ENCODE results near the gene ABCA7. TPM values are rescaled to one million over a fixed set of nuclear protein-coding genes. Genes with fewer than 3 reads are reported as not detected.

Gene ABCA7
- total RNA-seq, 1 donor from 2014 or later: 16.3 TPM

DNA sequence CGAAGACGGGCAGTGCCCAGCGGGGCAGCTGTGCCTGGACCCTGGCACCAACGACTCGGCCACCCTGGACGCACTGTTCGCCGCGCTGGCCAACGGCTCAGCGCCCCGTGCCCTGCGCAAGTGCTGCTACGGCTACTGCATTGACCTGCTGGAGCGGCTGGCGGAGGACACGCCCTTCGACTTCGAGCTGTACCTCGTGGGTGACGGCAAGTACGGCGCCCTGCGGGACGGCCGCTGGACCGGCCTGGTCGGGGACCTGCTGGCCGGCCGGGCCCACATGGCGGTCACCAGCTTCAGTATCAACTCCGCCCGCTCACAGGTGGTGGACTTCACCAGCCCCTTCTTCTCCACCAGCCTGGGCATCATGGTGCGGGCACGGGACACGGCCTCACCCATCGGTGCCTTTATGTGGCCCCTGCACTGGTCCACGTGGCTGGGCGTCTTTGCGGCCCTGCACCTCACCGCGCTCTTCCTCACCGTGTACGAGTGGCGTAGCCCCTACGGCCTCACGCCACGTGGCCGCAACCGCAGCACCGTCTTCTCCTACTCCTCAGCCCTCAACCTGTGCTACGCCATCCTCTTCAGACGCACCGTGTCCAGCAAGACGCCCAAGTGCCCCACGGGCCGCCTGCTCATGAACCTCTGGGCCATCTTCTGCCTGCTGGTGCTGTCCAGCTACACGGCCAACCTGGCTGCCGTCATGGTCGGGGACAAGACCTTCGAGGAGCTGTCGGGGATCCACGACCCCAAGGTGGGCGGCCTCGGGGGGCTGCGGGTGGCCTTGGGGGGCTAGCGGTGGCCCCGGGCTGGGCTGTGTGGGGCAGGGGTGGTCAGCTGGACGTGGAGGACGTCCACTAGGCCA lies 34.9 kb upstream of the ABCA7 start:
- Mint-ChIP-seq H3K9me3 (no peaks in the 10 kb centered on the region), H3K4me1 (no peaks in the 10 kb centered on the region), H3K27me3 (ENCODE audit: low read depth) (peaks cover 31% of the 10 kb centered on the region), H3K36me3 (ENCODE audit: low read depth) (peaks cover 7% of the 10 kb centered on the region), H3K27ac (ENCODE audit: unreplicated experiment) (no peak overlapping the region), H3K4me3 (no peak overlapping the region)
- no peak for DNase-seq (ENCODE audit: low read depth, low spot score)
- TF ChIP-seq, protein P1, sequence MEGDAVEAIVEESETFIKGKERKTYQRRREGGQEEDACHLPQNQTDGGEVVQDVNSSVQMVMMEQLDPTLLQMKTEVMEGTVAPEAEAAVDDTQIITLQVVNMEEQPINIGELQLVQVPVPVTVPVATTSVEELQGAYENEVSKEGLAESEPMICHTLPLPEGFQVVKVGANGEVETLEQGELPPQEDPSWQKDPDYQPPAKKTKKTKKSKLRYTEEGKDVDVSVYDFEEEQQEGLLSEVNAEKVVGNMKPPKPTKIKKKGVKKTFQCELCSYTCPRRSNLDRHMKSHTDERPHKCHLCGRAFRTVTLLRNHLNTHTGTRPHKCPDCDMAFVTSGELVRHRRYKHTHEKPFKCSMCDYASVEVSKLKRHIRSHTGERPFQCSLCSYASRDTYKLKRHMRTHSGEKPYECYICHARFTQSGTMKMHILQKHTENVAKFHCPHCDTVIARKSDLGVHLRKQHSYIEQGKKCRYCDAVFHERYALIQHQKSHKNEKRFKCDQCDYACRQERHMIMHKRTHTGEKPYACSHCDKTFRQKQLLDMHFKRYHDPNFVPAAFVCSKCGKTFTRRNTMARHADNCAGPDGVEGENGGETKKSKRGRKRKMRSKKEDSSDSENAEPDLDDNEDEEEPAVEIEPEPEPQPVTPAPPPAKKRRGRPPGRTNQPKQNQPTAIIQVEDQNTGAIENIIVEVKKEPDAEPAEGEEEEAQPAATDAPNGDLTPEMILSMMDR (conservative IDR thresholded peaks at IDR 0.05): no peak

DNA sequence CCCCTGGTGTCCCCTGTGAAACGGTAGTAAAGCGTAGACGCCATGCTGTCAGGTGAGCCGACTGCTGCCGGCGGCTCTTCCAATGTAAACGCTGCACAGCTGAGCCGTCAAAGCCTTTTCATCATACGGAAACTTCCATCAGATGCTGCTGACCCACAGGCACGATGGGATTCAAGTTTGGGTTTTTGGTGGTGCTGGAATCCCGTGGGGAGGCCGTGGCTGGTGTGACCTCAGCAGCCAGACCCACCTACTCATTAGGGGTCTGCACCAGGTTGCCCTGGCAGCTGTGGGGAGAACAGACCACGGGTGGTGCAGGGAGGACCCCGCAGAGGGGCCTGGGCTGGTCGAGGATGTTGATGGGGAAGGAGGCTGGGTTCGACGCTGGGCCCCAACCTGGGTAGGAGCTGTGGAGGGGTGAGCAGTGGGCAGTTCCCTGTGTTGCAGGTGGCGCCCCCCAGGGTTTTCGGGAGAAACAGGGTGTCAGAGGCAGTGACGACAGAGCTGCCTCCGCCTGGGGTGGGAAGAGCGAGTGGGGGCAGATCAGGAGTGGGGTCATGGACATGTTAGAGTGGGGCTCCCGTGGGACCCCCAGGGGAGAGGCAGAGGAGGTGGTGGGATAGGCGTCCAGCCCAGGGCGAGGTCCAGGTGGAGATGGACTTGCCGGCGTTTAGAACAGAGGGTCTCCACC lies 33.1 kb upstream of the ABCA7 start:
- Mint-ChIP-seq H3K9me3 (no peaks in the 10 kb centered on the region), H3K36me3 (ENCODE audit: low read depth) (peaks cover 7% of the 10 kb centered on the region), H3K4me1 (no peaks in the 10 kb centered on the region), H3K27me3 (ENCODE audit: low read depth) (peaks cover 19% of the 10 kb centered on the region), H3K4me3 (peak overlapping the region; percentile 15), H3K27ac (ENCODE audit: unreplicated experiment) (no peak overlapping the region)
- DNase-seq (ENCODE audit: low read depth, low spot score): no peak
- TF ChIP-seq, protein P1 (conservative IDR thresholded peaks at IDR 0.05): no peak

DNA sequence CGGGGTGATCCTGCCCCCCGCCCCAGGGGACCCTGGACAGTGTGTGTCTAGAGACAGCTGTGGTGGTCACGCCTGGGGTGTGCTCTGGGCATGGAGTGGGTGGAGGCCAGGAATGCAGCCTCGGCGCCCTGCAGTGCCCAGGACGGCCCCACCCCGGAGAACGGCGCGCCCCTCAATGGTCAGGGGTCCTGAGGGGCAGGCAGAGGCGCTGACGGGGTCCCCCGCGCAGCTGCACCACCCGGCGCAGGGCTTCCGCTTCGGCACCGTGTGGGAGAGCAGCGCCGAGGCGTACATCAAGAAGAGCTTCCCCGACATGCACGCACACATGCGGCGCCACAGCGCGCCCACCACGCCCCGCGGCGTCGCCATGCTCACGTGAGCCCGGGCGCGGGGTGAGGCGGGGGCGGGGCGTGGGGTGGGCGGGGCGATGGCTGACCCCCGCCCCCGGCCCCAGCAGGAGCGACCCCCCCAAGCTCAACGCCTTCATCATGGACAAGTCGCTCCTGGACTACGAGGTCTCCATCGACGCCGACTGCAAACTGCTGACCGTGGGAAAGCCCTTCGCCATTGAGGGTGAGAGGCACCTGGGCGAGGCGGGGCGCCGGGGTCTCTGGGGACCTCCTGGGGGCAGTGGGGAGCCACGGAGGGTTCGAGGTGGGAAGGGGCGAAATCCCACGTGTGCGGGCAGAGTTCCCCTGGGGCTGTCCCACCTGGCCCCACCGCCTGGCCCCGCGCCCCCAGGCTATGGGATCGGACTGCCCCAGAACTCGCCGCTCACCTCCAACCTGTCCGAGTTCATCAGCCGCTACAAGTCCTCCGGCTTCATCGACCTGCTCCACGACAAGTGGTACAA lies 32.3 kb upstream of the ABCA7 start:
- H3K4me1 Mint-ChIP-seq: no peaks in the 10 kb centered on the region
- peaks cover 11% of the 10 kb centered on the region for H3K27me3 Mint-ChIP-seq (ENCODE audit: low read depth)
- no peak overlapping the region for H3K27ac Mint-ChIP-seq (ENCODE audit: unreplicated experiment)
- no peak for DNase-seq (ENCODE audit: low read depth, low spot score)
- H3K36me3 Mint-ChIP-seq (ENCODE audit: low read depth): peaks cover 5% of the 10 kb centered on the region
- no peak overlapping the region for H3K4me3 Mint-ChIP-seq
- no peaks in the 10 kb centered on the region for H3K9me3 Mint-ChIP-seq
- TF ChIP-seq, protein P1 (conservative IDR thresholded peaks at IDR 0.05): no peak

DNA sequence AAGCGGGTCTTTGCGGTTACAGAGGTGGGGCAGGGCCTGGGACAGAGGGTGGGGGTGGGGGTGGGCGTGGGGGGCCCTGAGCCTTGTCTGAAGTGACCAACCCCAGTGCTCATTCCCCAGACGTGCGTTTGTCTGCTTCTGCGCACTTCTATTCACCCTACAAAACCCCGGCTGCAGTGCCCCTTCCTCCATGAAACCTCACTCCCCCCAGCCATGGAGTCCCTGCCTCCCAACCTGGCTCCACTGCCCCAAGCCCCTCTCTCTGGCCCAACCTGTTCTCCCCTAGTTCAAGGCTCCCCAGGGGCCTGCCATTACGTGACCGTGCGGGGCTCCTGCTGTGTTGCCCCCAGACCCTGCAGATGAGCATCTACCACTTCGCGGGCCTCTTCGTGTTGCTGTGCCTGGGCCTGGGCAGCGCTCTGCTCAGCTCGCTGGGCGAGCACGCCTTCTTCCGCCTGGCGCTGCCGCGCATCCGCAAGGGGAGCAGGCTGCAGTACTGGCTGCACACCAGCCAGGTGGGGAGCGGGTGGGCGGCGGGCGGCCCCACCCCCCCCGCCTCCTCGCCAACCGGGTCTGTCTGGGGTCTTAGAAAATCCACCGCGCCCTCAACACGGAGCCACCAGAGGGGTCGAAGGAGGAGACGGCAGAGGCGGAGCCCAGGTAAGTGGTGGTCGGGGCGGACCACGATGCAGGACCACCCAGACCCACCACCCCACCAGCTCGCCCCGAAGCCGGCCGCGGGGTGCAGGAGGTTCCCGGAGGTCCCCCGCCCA lies 31.5 kb upstream of the ABCA7 start:
- H3K4me1 Mint-ChIP-seq: no peaks in the 10 kb centered on the region
- H3K9me3 Mint-ChIP-seq: no peaks in the 10 kb centered on the region
- H3K4me3 Mint-ChIP-seq: no peak overlapping the region
- TF ChIP-seq, protein P1 (conservative IDR thresholded peaks at IDR 0.05): no peak
- no peak overlapping the region for H3K27ac Mint-ChIP-seq (ENCODE audit: unreplicated experiment)
- no peak for DNase-seq (ENCODE audit: low read depth, low spot score)
- peaks cover 3% of the 10 kb centered on the region for H3K36me3 Mint-ChIP-seq (ENCODE audit: low read depth)
- peaks cover 9% of the 10 kb centered on the region for H3K27me3 Mint-ChIP-seq (ENCODE audit: low read depth)

Data from neural crest cell (in vitro differentiated cells).